ENCODE data around the gene SF3A1.

DNA sequence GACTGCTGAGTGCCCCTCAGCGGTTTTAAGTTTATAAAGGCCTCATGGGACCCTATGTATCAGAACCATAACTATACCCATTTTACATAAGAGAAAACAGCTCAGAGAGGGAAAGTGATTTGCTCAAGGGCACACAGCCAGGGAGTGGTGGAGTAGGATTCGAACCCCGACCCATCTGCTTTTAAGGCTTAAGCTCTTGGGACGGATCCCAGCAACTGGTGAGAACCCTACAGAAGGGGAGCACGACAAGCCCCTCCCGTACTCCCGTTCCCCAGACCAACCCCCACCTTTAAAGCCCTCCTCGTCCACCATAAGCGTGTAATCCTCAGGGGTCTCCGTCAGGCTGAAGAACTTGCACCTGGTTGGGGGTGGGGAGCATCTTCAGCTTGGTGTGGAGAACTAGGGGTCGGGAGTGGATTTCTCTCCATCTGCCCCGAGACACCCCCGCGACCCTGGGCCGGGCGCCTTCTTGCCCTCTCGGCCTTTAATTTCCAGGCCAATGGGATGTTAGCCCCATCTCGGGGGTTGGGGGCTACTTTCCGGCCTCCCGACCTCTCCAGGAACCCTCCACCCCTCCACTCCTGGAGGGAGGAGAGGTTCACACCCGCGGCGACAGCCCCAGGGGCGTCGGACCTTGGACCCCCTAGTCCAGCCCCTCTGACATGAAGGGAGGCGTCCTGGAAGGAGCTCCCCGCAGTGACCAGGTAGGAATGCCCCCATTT is 68.1 kb downstream of the SF3A1 start:
- TF ChIP-seq, protein P1, sequence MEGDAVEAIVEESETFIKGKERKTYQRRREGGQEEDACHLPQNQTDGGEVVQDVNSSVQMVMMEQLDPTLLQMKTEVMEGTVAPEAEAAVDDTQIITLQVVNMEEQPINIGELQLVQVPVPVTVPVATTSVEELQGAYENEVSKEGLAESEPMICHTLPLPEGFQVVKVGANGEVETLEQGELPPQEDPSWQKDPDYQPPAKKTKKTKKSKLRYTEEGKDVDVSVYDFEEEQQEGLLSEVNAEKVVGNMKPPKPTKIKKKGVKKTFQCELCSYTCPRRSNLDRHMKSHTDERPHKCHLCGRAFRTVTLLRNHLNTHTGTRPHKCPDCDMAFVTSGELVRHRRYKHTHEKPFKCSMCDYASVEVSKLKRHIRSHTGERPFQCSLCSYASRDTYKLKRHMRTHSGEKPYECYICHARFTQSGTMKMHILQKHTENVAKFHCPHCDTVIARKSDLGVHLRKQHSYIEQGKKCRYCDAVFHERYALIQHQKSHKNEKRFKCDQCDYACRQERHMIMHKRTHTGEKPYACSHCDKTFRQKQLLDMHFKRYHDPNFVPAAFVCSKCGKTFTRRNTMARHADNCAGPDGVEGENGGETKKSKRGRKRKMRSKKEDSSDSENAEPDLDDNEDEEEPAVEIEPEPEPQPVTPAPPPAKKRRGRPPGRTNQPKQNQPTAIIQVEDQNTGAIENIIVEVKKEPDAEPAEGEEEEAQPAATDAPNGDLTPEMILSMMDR (IDR thresholded peaks at IDR 0.05; ENCODE audit: low read depth, low read length) = no peak
- TF ChIP-seq EZH2phosphoT487 (IDR thresholded peaks at IDR 0.05; ENCODE audit: low read depth) = no peak

All from OCI-LY3 (cell line).